ENCODE results near the gene TAAR8. TPM values are rescaled to one million over a fixed set of nuclear protein-coding genes. Genes with fewer than 3 reads are reported as not detected.
"Not testable (repeated sequence)": the region's sequence is repeated elsewhere in the genome, so short reads cannot be mapped to it uniquely, and the experiment has no call there.

TAAR8 gene
- total RNA-seq, 1 donor from 2014 or later = not detected

- no peak for DNase-seq (ENCODE audit: low spot score)
- ATAC-seq = no peak
- intact Hi-C loops (cut with DNase I) = no loop called here
Measured at GRCh38 chr6:132537145-132537544, 15.3 kb upstream of the TAAR8 start.

DNA sequence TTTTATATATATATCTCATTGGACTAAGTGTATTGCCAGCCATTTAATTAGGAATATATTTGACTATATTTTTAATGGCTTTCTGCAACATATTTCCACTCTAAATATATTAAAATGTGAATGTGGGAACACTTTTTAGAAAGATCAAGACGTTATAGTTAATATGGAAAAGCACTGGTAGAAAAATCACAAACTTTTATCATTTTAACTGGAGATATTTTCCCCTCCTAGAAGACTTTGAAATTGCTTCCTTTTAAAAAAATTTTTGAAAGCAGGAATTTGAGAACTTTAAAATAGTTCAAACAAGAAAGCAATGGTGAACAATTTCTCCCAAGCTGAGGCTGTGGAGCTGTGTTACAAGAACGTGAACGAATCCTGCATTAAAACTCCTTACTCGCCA, 14.5 kb upstream of the TAAR8 start, which contains the start of gene TAAR9:
TAAR9 (plus strand) TSS at position 301 of the 400 bp plus-strand sequence; CDS start at position 314, 13 bp downstream.
- ATAC-seq (no peak), DNase-seq (ENCODE audit: low spot score) (no peak)
- intact Hi-C loops (cut with DNase I) = no loop called here

DNA sequence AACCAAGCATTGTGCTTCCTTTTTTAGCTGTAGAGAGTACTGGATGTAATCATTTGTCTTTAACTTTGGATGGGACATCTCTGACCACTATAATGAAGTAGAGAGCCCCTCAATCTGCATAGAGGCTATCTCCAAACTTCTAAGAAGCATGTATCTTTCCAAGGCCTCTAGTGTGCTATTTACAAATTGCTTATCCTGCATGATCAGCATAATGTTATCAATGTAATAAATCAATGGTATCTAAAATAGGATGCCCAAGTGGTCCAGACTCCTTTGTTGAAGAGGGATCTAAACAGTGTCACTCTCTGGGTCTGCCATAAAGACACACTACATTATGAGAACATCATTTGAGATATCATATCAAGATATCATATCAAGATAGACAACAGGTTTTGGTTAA, 7.6 kb upstream of the TAAR8 start:
- no peak for ATAC-seq
- intact Hi-C loops (cut with DNase I) = no loop called here

DNA sequence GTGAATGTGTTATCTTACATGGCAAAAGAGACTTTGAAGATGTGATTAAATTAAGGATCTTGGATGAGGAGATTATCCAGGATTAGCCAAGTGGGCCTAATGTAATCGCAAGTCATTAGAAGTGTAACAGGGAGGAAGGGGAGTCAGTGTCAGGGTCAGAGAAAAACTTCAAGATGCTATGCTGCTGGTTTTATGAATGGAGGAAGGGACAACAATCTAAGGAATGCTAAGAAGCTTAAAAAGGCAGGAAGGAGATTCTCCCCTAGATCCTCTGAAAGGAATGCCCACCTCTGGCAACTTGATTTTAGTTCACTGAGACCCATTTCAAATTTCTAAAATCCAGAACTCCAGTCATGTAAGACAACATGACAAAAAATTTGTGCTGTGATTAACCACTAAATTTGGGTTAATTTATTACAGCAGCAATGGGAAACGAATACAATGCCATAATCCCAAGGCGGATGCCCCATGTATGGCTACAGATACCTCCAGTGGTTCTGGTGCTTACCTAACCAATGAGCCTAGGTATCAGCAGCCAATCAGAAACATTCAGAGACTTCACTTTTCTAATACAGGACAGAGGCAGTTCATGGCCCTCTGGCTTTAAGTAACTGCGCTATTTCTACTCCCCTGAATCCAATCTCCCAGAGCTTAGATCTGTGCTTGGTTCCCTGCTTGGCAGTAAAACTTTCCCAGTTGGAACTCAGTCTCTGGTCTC, 3.6 kb upstream of the TAAR8 start:
- intact Hi-C loops (cut with DNase I) = no loop called here
- DNase-seq (ENCODE audit: low spot score) (no peak), ATAC-seq (no peak)

More for the DNA sequence above, 7.6 kb upstream of the TAAR8 start:
- DNase-seq (ENCODE audit: low spot score) = no peak

DNA sequence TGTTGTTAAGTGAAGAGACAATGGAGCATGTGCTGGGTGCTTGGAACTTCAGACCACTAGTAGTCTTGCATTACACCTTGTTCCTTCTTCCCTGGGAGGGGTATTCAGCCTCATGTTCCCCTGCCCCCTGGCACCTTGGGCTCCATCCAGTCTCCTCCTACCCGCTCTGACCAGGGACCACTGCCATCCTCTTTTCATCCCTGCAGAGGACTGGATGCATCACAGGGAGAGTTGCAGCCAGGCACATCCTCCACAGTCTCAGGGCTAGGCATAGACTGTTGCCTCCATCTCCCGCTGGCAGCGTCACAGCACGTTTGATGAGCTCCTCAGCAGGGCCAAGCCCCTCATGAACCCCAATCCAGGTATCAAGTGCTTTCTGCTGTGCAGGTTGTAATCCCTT, 1.3 kb upstream of the TAAR8 start:
- intact Hi-C loops (cut with DNase I) = no loop called here
- ATAC-seq = no peak
- no peak for DNase-seq (ENCODE audit: low spot score)

DNA sequence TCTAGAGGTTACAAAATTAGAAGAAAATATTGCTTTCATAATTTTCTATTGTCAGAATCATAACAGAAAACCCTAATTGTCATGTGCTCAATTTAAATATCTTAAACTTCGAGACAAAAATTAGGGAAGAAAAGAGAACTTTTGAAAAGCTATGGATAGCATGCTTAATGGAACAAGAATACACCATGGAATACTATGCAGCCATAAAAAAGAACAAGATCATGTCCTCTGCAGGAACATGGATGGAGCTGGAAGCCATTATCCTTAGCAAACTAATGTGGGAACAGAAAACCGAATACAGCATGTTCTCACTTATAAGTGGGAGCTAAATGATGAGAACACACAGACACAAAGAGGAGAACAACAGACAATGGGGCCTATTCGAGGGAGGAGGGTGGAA, 7.6 kb downstream of the TAAR8 start:
- ATAC-seq; intact Hi-C loops (cut with DNase I); DNase-seq (ENCODE audit: low spot score): not testable (repeated sequence)

GRCh38 chr6:132566404-132566803, 13.9 kb downstream of the TAAR8 start:
- intact Hi-C loops (cut with DNase I) = no loop called here
- ATAC-seq = no peak
- DNase-seq (ENCODE audit: low spot score) = no peak

DNA sequence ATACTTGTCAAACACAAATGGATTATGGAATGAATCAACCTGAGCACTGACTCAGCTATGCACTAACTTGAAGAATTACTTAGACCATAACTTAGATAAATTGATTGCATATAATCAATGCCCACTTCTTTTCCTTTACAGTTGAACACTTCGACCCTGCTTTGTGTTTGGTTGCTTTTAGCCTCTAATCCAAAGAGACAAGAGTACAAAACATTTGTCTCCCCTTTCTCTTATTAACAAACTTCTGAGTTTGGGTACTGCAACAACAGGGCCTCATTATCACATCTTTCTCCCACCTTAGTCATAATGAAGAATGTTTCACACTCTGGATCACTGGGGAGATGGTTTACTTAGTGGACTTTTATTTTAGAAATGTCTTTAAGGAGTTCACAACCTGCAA, 15.1 kb downstream of the TAAR8 start:
- DNase-seq (ENCODE audit: low spot score) (no peak), ATAC-seq (no peak)
- intact Hi-C loops (cut with DNase I) = no loop called here

GRCh38 chr6:132568611-132569010, 16.1 kb downstream of the TAAR8 start:
- DNase-seq (ENCODE audit: low spot score) (no peak), ATAC-seq (no peak)
- intact Hi-C loops (cut with DNase I) = no loop called here

DNA sequence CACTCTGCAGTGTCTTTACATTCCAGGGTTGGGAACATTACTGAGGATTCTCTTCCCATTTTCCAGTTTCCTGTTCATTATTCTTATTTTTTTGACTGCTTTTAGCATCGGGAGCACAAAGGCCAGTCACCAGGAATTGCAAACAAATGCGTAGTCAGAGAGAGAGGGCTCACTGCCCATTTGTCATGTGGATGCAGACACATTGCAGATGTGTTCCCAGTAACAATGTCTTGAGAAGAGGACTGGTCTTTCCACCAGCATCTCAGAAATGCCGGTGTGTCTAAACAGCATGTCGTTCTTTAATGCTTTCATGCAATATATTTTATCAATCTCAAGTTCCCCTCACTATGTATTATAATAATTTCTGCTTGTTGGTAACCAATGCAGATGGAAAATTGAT, 16.7 kb downstream of the TAAR8 start:
- ATAC-seq (no peak), DNase-seq (ENCODE audit: low spot score) (no peak)
- intact Hi-C loops (cut with DNase I) = no loop called here

DNA sequence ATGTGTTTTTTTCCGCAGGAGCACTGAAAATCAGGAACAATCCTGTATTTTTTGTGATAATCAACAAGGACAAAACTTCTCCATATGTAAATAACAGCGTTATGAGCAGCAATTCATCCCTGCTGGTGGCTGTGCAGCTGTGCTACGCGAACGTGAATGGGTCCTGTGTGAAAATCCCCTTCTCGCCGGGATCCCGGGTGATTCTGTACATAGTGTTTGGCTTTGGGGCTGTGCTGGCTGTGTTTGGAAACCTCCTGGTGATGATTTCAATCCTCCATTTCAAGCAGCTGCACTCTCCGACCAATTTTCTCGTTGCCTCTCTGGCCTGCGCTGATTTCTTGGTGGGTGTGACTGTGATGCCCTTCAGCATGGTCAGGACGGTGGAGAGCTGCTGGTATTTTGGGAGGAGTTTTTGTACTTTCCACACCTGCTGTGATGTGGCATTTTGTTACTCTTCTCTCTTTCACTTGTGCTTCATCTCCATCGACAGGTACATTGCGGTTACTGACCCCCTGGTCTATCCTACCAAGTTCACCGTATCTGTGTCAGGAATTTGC, 17.8 kb downstream of the TAAR8 start, which contains the start of gene TAAR6:
TAAR6 (plus strand) TSS at position 102 of the 557 bp plus-strand sequence; CDS start at position 102, 0 bp downstream.
- intact Hi-C loops (cut with DNase I) = no loop called here
- no peak for ATAC-seq

DNA sequence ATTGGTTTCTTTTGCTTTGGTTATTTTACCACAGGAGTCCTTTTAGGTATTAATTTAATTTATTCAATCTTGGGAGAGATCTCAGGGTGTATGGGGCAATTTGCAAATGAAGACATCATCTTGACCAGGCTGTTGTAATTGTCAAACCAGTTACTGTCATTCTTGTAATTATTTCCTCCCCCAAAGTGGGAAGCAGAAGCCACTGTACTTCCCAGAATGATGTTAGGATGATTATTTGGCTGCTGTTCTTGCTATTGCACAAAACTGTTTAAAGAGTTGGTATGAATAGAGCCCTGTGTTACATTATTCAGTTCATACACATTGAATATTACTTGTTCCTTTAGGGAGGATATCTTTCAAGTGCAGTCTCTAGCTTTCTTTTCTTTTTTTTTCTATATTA, 19.3 kb downstream of the TAAR8 start:
- DNase-seq (ENCODE audit: low spot score) (no peak), ATAC-seq (no peak)
- intact Hi-C loops (cut with DNase I) = no loop called here

More for the DNA sequence above, 17.8 kb downstream of the TAAR8 start, which contains the start of gene TAAR6:
- DNase-seq (ENCODE audit: low spot score) = no peak

- DNase-seq (ENCODE audit: low spot score) = no peak
- intact Hi-C loops (cut with DNase I) = no loop called here
- no peak for ATAC-seq
Measured at GRCh38 chr6:132584698-132585097, 32.2 kb downstream of the TAAR8 start.

GRCh38 chr6:132587424-132587823, 35.0 kb downstream of the TAAR8 start:
- ATAC-seq = no peak
- no peak for DNase-seq (ENCODE audit: low spot score)
- intact Hi-C loops (cut with DNase I) = no loop called here

DNA sequence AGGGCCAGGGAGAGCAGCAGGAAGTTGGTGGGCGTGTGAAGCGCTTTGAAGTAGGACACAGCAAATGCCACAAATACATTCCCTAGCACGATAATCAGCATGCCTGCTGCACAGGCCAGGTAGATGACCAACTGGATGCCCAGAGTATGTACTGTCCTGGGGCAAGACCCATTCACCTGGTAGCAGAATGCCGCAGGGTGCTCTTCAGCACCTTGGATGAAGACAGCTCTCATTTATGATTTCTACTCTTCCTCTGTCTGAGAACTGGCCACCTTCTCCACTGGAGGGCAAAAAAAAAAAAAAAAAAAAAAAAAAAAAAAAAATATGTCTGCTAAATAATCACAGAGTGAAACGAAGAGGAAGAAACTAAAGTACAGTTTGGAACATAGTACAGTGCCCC, 37.0 kb downstream of the TAAR8 start, which contains the start of gene TAAR5:
TAAR5 (minus strand) TSS at position 288 of the 400 bp plus-strand sequence; CDS start at position 233, 55 bp downstream.
- DNase-seq (ENCODE audit: low spot score) (no peak), ATAC-seq (no peak)
- intact Hi-C loops (cut with DNase I) = no loop called here

GRCh38 chr6:132590362-132590761, 37.9 kb downstream of the TAAR8 start:
- intact Hi-C loops (cut with DNase I) = no loop called here
- ATAC-seq (no peak), DNase-seq (ENCODE audit: low spot score) (no peak)

DNA sequence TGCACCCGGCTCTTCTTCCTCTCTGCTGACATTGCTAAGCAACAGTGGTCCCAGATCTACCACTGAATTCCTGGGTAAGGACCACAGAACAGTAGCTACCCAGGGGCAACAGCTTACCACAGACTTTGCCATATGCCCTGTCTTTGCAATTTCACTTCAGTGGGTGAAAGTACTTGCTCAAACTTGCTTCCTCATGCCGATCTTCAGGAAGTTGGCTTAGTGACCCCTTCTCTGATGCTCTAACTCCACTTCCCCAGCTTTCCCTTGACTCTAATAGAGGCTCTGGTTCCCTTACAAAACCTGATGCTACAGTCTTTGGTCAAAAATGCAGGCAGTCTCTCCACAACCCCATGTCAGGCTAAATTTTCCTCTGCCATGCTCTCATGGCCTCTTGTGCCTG, 40.4 kb downstream of the TAAR8 start:
- intact Hi-C loops (cut with DNase I) = no loop called here
- no peak for DNase-seq (ENCODE audit: low spot score)
- no peak for ATAC-seq

GRCh38 chr6:132596201-132596600, 43.7 kb downstream of the TAAR8 start:
- no peak for ATAC-seq
- intact Hi-C loops (cut with DNase I) = no loop called here
- no peak for DNase-seq (ENCODE audit: low spot score)

DNA sequence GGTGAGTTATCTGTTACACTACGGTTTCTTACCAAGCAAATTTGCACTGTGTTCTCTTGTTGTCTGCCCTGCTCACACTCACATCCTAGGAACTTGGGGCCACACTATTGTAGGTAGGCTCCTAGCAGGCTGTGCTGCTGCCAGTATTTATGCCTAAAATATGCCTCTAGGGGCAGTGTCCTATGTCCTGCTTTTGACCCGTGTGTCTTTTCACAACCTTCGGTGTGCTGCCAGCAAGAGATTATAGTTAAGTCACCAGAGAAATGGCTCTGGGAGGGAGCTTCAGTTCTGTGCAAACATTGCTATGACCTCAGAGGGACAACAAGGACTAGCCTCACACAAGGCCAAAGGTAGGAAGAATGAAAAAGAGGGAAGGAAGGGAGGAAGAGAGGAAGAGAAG, 46.0 kb downstream of the TAAR8 start:
- intact Hi-C loops (cut with DNase I) = no loop called here
- ATAC-seq (no peak), DNase-seq (ENCODE audit: low spot score) (no peak)

GRCh38 chr6:132600900-132601299, 48.4 kb downstream of the TAAR8 start:
- ATAC-seq; DNase-seq (ENCODE audit: low spot score); intact Hi-C loops (cut with DNase I): not testable (repeated sequence)

Data from sciatic nerve (tissue), 2 donors.